Mesothelial cell of epicardium (in vitro differentiated cells): ENCODE data around the gene RHOBTB3. TPM values are rescaled to one million over a fixed set of nuclear protein-coding genes. Genes with fewer than 3 reads are reported as not detected.
A peak's percentile ranks its signal among the peaks of the same experiment; 100 is the strongest.

ENCODE experiments used
- DNase-seq, 2 experiments: peaks; one replicate each; pipeline ENCODE4 v3.0.0; 2021; ENCODE audit warnings: low spot score in 2 of 2; ENCODE audit not compliant: unreplicated experiment in 2 of 2
- H3K27ac Mint-ChIP-seq: 2 replicates; pipeline ENCODE4 v1.8.0; 2021; ENCODE audit warnings: mixed read lengths
- H3K27me3 Mint-ChIP-seq: 2 replicates; pipeline ENCODE4 v1.8.0; 2021; ENCODE audit warnings: low read depth, mixed read lengths
- H3K36me3 Mint-ChIP-seq: 2 replicates; pipeline ENCODE4 v1.8.0; 2021; ENCODE audit warnings: mixed read lengths
- H3K4me1 Mint-ChIP-seq: 2 replicates; pipeline ENCODE4 v1.8.0; 2021; ENCODE audit warnings: mixed read lengths
- H3K4me3 Mint-ChIP-seq: 2 replicates; pipeline ENCODE4 v1.8.0; 2021; ENCODE audit warnings: mild to moderate bottlenecking, moderate library complexity, mixed read lengths
- H3K9me3 Mint-ChIP-seq: 2 replicates; pipeline ENCODE4 v1.8.0; 2021; ENCODE audit warnings: mixed read lengths
- total RNA-seq: library from RNA; stranded (reverse); gene quantifications from 3 replicates; pipeline ENCODE4 v1.2.1, GENCODE V29; 2021
- TF ChIP-seq, protein P1 (sequence below): fragments of 200-600 bp; sonication (generic); IDR thresholded peaks from one replicate; pipeline ENCODE4 v1.5.0; 2021; ENCODE audit warnings: antibody characterized with exemption; ENCODE audit not compliant: unreplicated experiment

The RHOBTB3 gene
- total RNA-seq, 1 donor from 2014 or later: 153 TPM

DNA sequence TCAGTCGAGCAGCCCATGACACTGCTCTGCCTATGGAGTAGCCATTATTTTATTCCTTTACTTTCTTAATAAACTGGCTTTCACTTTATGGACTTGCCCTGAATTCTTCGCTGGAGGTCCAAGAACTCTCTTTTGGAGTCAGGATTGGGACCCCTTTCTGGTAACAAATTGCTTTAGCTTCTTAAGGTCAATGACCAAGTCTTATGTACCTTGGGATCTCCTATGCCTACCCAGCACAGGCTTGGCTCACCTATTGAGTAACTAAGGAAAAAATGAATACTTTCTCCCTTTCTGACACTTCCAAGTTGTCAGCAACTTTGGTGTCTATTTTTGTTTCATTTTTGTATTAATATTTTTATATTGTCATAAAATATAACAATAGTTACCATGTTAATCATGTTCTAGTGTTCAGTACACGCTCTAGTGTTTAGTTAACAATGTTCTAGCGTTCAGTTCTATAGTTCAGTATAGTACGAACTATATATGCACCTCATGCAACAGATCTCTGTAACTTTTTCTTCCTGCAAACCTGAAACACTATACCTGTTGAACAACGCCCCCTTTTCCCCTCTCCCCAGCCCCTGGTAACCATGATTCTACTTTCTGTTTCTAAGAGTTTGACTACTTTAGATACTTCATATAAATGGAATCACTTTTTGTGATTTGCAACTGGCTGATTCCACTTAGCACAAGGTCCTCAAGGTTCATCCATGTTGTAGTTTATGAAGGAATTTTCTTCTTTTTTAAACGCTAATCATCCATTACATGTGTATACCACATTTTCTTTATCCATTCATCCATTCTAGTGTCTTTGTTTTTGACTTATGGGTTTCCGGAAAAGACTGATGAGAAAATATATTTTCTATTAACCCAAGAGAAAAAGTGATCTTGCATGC is 1.8 kb upstream of the RHOBTB3 start:
- DNase-seq: no peak
- H3K4me1 Mint-ChIP-seq: peaks cover 81% of the 10 kb centered on the region
- H3K27ac Mint-ChIP-seq: peak overlapping the region; percentile 98
- peak overlapping the region; percentile 83 for H3K4me3 Mint-ChIP-seq
- TF ChIP-seq, protein P1, sequence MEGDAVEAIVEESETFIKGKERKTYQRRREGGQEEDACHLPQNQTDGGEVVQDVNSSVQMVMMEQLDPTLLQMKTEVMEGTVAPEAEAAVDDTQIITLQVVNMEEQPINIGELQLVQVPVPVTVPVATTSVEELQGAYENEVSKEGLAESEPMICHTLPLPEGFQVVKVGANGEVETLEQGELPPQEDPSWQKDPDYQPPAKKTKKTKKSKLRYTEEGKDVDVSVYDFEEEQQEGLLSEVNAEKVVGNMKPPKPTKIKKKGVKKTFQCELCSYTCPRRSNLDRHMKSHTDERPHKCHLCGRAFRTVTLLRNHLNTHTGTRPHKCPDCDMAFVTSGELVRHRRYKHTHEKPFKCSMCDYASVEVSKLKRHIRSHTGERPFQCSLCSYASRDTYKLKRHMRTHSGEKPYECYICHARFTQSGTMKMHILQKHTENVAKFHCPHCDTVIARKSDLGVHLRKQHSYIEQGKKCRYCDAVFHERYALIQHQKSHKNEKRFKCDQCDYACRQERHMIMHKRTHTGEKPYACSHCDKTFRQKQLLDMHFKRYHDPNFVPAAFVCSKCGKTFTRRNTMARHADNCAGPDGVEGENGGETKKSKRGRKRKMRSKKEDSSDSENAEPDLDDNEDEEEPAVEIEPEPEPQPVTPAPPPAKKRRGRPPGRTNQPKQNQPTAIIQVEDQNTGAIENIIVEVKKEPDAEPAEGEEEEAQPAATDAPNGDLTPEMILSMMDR: no peak
- no peaks in the 10 kb centered on the region for H3K27me3 Mint-ChIP-seq
- H3K9me3 Mint-ChIP-seq: no peaks in the 10 kb centered on the region
- H3K36me3 Mint-ChIP-seq: no peaks in the 10 kb centered on the region

DNA sequence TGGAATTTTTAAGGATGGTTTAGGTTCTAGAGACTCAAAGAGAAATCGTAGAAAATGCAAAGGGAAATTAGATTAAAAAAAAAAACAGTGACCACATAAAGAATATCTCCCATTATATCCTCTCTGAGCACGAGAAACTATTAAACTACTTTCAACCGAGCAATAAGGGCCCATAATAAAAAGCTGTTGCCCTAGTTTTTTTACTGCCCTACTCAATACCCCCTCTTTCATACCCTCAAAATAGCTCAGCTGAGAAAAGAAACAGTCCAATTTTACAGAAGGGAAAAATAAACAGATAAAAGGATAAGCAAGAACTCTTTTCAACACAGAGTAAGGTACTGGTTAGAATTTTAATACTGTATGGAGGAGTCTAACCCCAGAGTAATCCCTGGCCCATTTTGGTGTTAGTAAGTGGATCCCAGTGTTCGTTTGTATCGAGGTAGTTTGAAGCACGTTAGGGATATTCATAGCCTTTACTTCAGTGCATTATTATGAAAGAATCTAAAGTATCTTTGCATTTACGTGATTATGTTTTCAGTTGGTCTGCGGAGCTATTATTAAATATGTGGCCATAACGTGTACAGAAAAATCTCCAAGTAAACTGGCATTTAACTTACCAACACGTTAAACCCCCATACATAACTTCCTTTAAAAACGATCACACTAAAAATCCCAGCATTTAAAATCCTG is 980 bp upstream of the RHOBTB3 start:
- TF ChIP-seq, protein P1: no peak
- H3K27me3 Mint-ChIP-seq: no peaks in the 10 kb centered on the region
- H3K4me3 Mint-ChIP-seq: peak overlapping the region; percentile 83

DNA sequence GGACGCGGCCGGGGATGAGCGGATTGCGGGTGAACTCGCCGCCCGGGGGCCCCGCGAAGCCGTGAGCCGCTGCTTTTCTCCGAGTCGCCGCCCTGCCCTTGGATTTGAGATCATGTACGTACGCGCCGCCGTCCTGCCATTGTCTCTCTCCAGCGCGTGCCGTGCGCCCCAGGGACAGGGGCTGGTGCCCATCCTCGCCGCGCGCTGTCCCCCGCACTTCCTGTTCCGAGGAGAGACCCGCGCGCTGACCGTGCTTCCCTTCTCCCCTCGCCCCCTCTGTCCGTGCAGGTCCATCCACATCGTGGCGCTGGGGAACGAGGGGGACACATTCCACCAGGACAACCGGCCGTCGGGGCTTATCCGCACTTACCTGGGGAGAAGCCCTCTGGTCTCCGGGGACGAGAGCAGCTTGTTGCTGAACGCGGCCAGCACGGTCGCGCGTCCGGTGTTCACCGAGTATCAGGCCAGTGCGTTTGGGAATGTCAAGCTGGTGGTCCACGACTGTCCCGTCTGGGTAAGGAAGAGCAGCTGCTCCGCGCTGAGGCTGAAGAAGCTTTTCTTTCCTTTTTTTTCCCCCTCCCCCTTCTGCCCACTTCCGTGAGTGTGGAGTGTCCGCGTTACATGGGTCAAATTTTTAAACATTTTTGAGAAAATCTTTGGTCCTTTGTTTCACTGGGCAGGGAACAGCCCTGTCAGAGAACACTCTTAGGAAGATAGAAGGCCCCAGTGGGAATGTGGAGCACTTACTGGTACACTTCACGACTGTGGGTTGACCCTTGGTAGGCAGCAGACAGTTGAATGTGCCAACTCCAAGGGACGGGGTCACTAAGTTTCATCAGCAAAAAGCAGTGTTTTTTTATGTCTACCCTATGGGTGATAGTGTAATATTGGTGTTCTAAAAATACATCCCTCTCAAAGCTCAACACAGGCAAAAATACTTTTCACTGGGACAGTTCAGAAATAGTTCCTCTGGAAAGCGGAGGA is 727 bp downstream of the RHOBTB3 start:
- Mint-ChIP-seq H3K4me1 (peaks cover 79% of the 10 kb centered on the region), H3K27me3 (no peaks in the 10 kb centered on the region), H3K9me3 (no peaks in the 10 kb centered on the region)

More for the DNA sequence above, 980 bp upstream of the RHOBTB3 start:
- Mint-ChIP-seq H3K9me3 (no peaks in the 10 kb centered on the region), H3K36me3 (no peaks in the 10 kb centered on the region), H3K27ac (peak overlapping the region; percentile 98), H3K4me1 (peaks cover 83% of the 10 kb centered on the region)
- DNase-seq: no peak

DNA sequence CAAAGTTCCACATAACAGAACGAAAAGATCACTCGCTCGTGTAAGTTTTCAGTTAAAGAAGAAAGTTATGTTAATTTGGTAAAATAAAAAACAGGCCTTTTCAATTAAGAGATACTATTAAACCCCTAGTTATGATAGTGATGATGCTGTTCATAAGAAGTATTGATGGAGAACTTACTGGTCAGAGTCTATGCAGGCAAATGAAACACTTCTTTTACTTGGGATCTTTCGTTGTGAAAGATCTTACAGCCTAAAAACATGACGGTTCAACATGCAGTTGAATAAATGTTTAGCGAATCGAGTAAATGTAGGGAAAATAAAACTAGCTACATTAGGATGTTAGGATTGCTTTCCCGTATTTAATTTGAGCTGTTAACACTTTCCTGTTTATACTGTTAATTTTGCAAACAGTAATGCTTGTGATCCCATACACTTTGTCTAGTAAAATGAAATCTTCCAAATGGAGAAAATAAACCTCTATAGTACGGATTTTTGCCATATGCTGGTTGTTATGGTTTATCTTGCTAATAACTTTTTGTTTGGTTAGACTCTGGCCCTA is 2.0 kb downstream of the RHOBTB3 start:
- no peaks in the 10 kb centered on the region for H3K9me3 Mint-ChIP-seq
- no peak for DNase-seq
- TF ChIP-seq, protein P1: no peak
- H3K27me3 Mint-ChIP-seq: no peaks in the 10 kb centered on the region
- peak overlapping the region; percentile 74 for H3K27ac Mint-ChIP-seq
- H3K36me3 Mint-ChIP-seq: peaks cover 5% of the 10 kb centered on the region
- H3K4me1 Mint-ChIP-seq: peaks cover 74% of the 10 kb centered on the region
- H3K4me3 Mint-ChIP-seq: peak overlapping the region; percentile 87

More for the DNA sequence above, 727 bp downstream of the RHOBTB3 start:
- Mint-ChIP-seq H3K27ac (peak overlapping the region; percentile 95), H3K36me3 (no peaks in the 10 kb centered on the region), H3K4me3 (peak overlapping the region; percentile 87)
- DNase-seq: peak; percentile 38 to 68
- TF ChIP-seq, protein P1: no peak

DNA sequence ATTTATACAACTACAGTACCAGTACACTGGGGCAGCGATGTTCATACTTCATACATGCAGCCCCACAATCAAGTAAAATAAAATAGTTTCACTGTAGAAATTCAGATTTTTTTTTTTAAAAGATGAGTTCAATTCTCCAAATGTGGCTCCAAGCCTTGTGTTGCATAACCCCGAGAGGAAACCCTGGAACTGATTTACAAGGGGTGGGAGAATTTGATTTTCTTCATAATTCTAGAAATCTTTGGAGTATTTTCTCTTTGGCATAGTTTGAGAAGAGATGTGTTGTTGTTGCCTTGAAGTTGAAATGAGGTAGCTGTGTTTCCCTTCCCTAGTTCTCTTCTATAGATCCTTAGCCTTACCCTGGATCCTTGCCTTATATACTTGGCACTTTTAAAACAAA is 3.1 kb downstream of the RHOBTB3 start:
- Mint-ChIP-seq H3K27me3 (no peaks in the 10 kb centered on the region), H3K9me3 (no peaks in the 10 kb centered on the region), H3K27ac (peak overlapping the region; percentile 86), H3K36me3 (peaks cover 13% of the 10 kb centered on the region), H3K4me3 (peak overlapping the region; percentile 87), H3K4me1 (peaks cover 65% of the 10 kb centered on the region)
- TF ChIP-seq, protein P1: no peak
- DNase-seq: no peak
